B cell (primary cell): ENCODE measurements around the gene ASTN2. TPM values are rescaled to one million over a fixed set of nuclear protein-coding genes. Genes with fewer than 3 reads are reported as not detected.

Source experiments
- ATAC-seq: fragments of 200-7000 bp; cut with Tn5 transposase; one replicate; pipeline ENCODE4 v1.10.0; 2021; ENCODE audit warnings: low read depth, mild to moderate bottlenecking, moderate number of reproducible peaks, moderate library complexity
- CTCF ChIA-PET: fragments of 350-600 bp; sonication (Branson Sonifier 250); formaldehyde crosslinking; loops from one replicate; lab custom pipeline; 2021; ENCODE audit warnings: antibody characterized with exemption, inconsistent platforms; lab: Charles Lee
- POLR2A ChIA-PET: fragments of 350-600 bp; sonication (Branson Sonifier 250); formaldehyde crosslinking; loops from one replicate; lab custom pipeline; 2021; ENCODE audit warnings: antibody characterized with exemption; lab: Charles Lee
- DNase-seq: peaks from one replicate; pipeline ENCODE4 v3.0.0; 2013
- H2AFZ ChIP-seq: 2 replicates; pipeline ENCODE4 v1.6.1; 2012; ENCODE audit warnings: mild to moderate bottlenecking, low read depth, low read length; ENCODE audit not compliant: insufficient read depth, poor library complexity, severe bottlenecking
- H3K27ac ChIP-seq, 2 donors: 1 replicate in 1 of 2; 2 replicates in 1 of 2; pipeline ENCODE4 v1.5.1; 2012 to 2013; ENCODE audit warnings: low read length in 2 of 2, mild to moderate bottlenecking in 2 of 2, moderate library complexity in 1 of 2
- H3K27me3 ChIP-seq, 4 experiments: fragments of 200-600 bp in 1 of 4; sonication (generic) in 1 of 4; replicated peaks in 1 of 4; 1 replicate in 2 of 4; 2 replicates in 2 of 4; pipeline versions ENCODE4 v1.6.1 to v1.7.0; 2013 to 2016; ENCODE audit warnings: low read length in 3 of 4, mild to moderate bottlenecking in 2 of 4, mixed read lengths in 1 of 4, moderate library complexity in 1 of 4; ENCODE audit not compliant: insufficient read depth in 4 of 4, control insufficient read depth in 3 of 4; ENCODE audit errors: control extremely low read depth in 1 of 4
- H3K36me3 ChIP-seq, 2 experiments: replicated peaks in 1 of 2; 1 replicate in 1 of 2; 2 replicates in 1 of 2; pipeline versions ENCODE4 v1.6.1 to v1.7.1; 2013; ENCODE audit warnings: low read length in 1 of 2; ENCODE audit not compliant: insufficient read depth in 2 of 2, control insufficient read depth in 1 of 2; ENCODE audit errors: control extremely low read depth in 1 of 2, extremely low read depth in 1 of 2
- H3K4me1 ChIP-seq, 2 donors: fragments of 200-600 bp in 1 of 2; sonication (generic) in 1 of 2; 1 replicate in 1 of 2; 2 replicates in 1 of 2; pipeline versions ENCODE4 v1.5.1 to v1.6.1; 2013 to 2017; ENCODE audit warnings: low read length in 2 of 2; ENCODE audit not compliant: control insufficient read depth in 2 of 2, insufficient read depth in 2 of 2
- H3K4me2 ChIP-seq: replicated peaks from 2 replicates; pipeline ENCODE3; 2012; ENCODE audit warnings: mild to moderate bottlenecking, low read depth, low read length; ENCODE audit not compliant: poor library complexity, severe bottlenecking
- H3K4me3 ChIP-seq, 5 experiments: fragments of 200-600 bp in 1 of 5; sonication (generic) in 1 of 5; 1 replicate in 3 of 5; 2 replicates in 2 of 5; pipeline versions ENCODE4 v1.5.1 to v1.7.0; 2011 to 2016; ENCODE audit warnings: low read length in 4 of 5, mild to moderate bottlenecking in 4 of 5, low read depth in 2 of 5, control low read depth in 1 of 5, moderate library complexity in 1 of 5; ENCODE audit not compliant: insufficient read depth in 1 of 5; ENCODE audit errors: control extremely low read depth in 1 of 5, extremely low read depth in 1 of 5
- H3K79me2 ChIP-seq: fragments of 200-600 bp; sonication (generic); one replicate; pipeline ENCODE4 v1.6.0; 2016; ENCODE audit warnings: low read length; ENCODE audit not compliant: control insufficient read depth, insufficient read depth
- H3K9ac ChIP-seq: fragments of 200-600 bp; sonication (generic); 2 replicates; pipeline ENCODE4 v1.6.1; 2017; ENCODE audit warnings: mild to moderate bottlenecking, low read length, moderate library complexity
- H3K9me3 ChIP-seq, 3 donors: one replicate each; pipeline versions ENCODE4 v1.6.1 to v1.7.1; 2013; ENCODE audit warnings: low read length in 2 of 3; ENCODE audit not compliant: control insufficient read depth in 2 of 3, insufficient read depth in 1 of 3; ENCODE audit errors: control extremely low read depth in 1 of 3
- H4K20me1 ChIP-seq: 2 replicates; pipeline ENCODE4 v1.6.0; 2012; ENCODE audit warnings: mild to moderate bottlenecking, low read length; ENCODE audit not compliant: insufficient read depth, control insufficient read depth, poor library complexity, severe bottlenecking
- H3K27ac Mint-ChIP-seq: one replicate; pipeline ENCODE4 v1.8.0; 2021; ENCODE audit warnings: mixed read lengths
- H3K27me3 Mint-ChIP-seq: one replicate; pipeline ENCODE4 v1.8.0; 2021; ENCODE audit warnings: mixed read lengths
- H3K4me1 Mint-ChIP-seq: one replicate; pipeline ENCODE4 v1.8.0; 2021; ENCODE audit warnings: mixed read lengths
- H3K4me3 Mint-ChIP-seq: one replicate; pipeline ENCODE4 v1.8.0; 2021; ENCODE audit warnings: mixed read lengths
- H3K9me3 Mint-ChIP-seq: one replicate; pipeline ENCODE4 v1.8.0; 2022; ENCODE audit warnings: mixed read lengths; ENCODE audit not compliant: insufficient read depth
- EZH2 ChIP-seq: IDR thresholded peaks from 2 replicates; pipeline ENCODE4 v1.6.1; 2012; ENCODE audit warnings: borderline replicate concordance, low read depth, mild to moderate bottlenecking, moderate library complexity, low read length; ENCODE audit not compliant: insufficient read depth, poor library complexity, severe bottlenecking
- WGBS: methylation state at CpG from one replicate; pipeline ENCODE4 v1.1.5; 2013; ENCODE audit warnings: missing lambda C conversion rate; ENCODE audit not compliant: insufficient coverage; 5-methylcytosine and 5-hydroxymethylcytosine counted together
- intact Hi-C: fragments of 100-400 bp; cut with micrococcal nuclease; formaldehyde crosslinking; loops from one replicate; pipeline ENCODE4 v1.10.0; 2022
- polyA plus RNA-seq: library from polyadenylated mRNA; depleted of rRNA; stranded (reverse); fragments of >200 nt; gene quantifications from 2 replicates; pipeline ENCODE4 v1.2.3, GENCODE V29; 2012
- total RNA-seq, 2 donors: library from RNA; stranded (reverse); fragments of 120-200 nt in 1 of 2; gene quantifications; 1 replicate in 1 of 2; 2 replicates in 1 of 2; pipeline versions ENCODE4 v1.2.3 to v1.2.4, GENCODE V29; 2013 to 2022
- TF ChIP-seq, protein P1 (sequence below): fragments of 200-600 bp; IDR thresholded peaks from one replicate; pipeline ENCODE4 v1.8.0; 2022; ENCODE audit warnings: antibody characterized with exemption, mild to moderate bottlenecking

Gene ASTN2
- total and polyA plus RNA-seq, 2 donors (not counting 1 experiment from before 2014, with no cell fraction given), result 1.2 to 3.6 TPM

GRCh38 chr9:117273612-117274011 is 141.2 kb downstream of the ASTN2 start:
- H3K27me3 ChIP-seq, result no peaks in the 10 kb centered on the region
- H3K79me2 ChIP-seq, result no peaks in the 10 kb centered on the region
- H2AFZ ChIP-seq, result no peak overlapping the region
- intact Hi-C loops, result no loop called here
- peaks cover 4% of the 10 kb centered on the region for H3K9me3 Mint-ChIP-seq
- no peak overlapping the region for H3K9ac ChIP-seq
- CTCF ChIA-PET, result no interaction called here
- H3K27ac ChIP-seq, result no peak overlapping the region
- peaks cover 0 to 7% (median 0%) of the 10 kb centered on the region in 3 donors for H3K9me3 ChIP-seq
- TF ChIP-seq EZH2, result no peak
- TF ChIP-seq, protein P1, sequence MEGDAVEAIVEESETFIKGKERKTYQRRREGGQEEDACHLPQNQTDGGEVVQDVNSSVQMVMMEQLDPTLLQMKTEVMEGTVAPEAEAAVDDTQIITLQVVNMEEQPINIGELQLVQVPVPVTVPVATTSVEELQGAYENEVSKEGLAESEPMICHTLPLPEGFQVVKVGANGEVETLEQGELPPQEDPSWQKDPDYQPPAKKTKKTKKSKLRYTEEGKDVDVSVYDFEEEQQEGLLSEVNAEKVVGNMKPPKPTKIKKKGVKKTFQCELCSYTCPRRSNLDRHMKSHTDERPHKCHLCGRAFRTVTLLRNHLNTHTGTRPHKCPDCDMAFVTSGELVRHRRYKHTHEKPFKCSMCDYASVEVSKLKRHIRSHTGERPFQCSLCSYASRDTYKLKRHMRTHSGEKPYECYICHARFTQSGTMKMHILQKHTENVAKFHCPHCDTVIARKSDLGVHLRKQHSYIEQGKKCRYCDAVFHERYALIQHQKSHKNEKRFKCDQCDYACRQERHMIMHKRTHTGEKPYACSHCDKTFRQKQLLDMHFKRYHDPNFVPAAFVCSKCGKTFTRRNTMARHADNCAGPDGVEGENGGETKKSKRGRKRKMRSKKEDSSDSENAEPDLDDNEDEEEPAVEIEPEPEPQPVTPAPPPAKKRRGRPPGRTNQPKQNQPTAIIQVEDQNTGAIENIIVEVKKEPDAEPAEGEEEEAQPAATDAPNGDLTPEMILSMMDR, result no peak
- no peaks in the 10 kb centered on the region for H3K36me3 ChIP-seq
- H3K27me3 Mint-ChIP-seq, result no peaks in the 10 kb centered on the region
- ATAC-seq (no peak), DNase-seq (no peak)
- H3K4me1 Mint-ChIP-seq, result no peaks in the 10 kb centered on the region
- H3K4me1 ChIP-seq, result no peaks in the 10 kb centered on the region
- POLR2A ChIA-PET, result no interaction called here
- H3K27ac Mint-ChIP-seq, result no peak overlapping the region
- H3K4me2 ChIP-seq, result no peak overlapping the region
- H4K20me1 ChIP-seq, result no peaks in the 10 kb centered on the region
- 88% methylated on average over 1 of the region's 1 CpG for WGBS
- no peak overlapping the region for H3K4me3 ChIP-seq
- no peak overlapping the region for H3K4me3 Mint-ChIP-seq

DNA sequence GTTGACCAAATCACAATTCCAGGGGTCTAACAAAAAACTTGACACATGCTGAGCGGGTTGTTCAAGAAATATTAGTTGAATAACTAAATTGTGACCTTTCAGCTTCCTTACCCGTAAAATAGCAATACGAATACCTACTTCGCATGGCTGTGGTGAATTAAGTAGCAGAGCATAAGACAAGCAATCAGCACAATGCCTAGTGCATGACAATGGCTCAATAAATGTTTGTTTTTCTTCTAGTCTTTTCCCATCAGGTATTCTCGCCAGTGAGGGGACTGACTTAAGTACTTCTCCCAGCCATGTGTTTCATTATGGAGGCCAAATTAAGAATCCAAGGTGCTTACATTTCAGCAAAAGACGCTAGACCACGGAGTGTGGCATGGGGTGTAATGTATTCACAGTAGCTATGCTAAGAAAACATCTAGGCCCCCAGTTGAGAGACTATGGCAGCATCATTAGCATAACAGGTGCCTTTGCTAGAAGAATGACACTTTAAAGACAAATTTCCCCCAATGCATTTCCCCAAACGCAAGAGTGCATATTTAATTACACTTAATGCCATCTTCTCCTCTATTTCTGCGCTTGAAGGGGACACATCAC is 145.9 kb downstream of the ASTN2 start:
- intact Hi-C loops, result no loop called here
- Histone ChIP-seq H3K79me2 (no peaks in the 10 kb centered on the region), H3K4me3 (no peak overlapping the region), H3K9me3 (peaks cover 0 to 7% (median 0%) of the 10 kb centered on the region in 3 donors), H3K27me3 (no peaks in the 10 kb centered on the region), H2AFZ (no peak overlapping the region), H3K4me1 (no peaks in the 10 kb centered on the region), H3K27ac (no peak overlapping the region), H3K9ac (no peak overlapping the region), H3K36me3 (no peaks in the 10 kb centered on the region), H4K20me1 (no peaks in the 10 kb centered on the region), H3K4me2 (no peak overlapping the region)
- Mint-ChIP-seq H3K27me3 (no peaks in the 10 kb centered on the region), H3K9me3 (peaks cover 4% of the 10 kb centered on the region), H3K27ac (no peak overlapping the region), H3K4me1 (no peaks in the 10 kb centered on the region), H3K4me3 (no peak overlapping the region)
- CTCF ChIA-PET, result no interaction called here
- 100% methylated on average over 1 of the region's 9 CpGs for WGBS
- TF ChIP-seq, protein P1, result no peak
- TF ChIP-seq EZH2, result no peak
- DNase-seq (no peak), ATAC-seq (no peak)
- POLR2A ChIA-PET, result no interaction called here
